ENCODE measurements around the gene TPO.
"Not testable (repeated sequence)": the region's sequence is repeated elsewhere in the genome, so short reads cannot be mapped to it uniquely, and the experiment has no call there.

TPO gene

GRCh38 chr2:1486670-1487069 is 73.4 kb downstream of the TPO start:
- no peak for DNase-seq (ENCODE audit: low read depth)

- DNase-seq (ENCODE audit: low read depth), result no peak
Observed at GRCh38 chr2:1487758-1488157, 74.5 kb downstream of the TPO start.

GRCh38 chr2:1488181-1488671 is 75.0 kb downstream of the TPO start:
- DNase-seq (ENCODE audit: low read depth), result no peak

GRCh38 chr2:1488851-1489250 is 75.6 kb downstream of the TPO start:
- DNase-seq (ENCODE audit: low read depth), result no peak

- DNase-seq (ENCODE audit: low read depth), result no peak
Observed at GRCh38 chr2:1489486-1489885, 76.2 kb downstream of the TPO start.

- not testable (repeated sequence) for DNase-seq (ENCODE audit: low read depth)
Observed at GRCh38 chr2:1490381-1490780, 77.1 kb downstream of the TPO start.

- no peak for DNase-seq (ENCODE audit: low read depth)
Observed at GRCh38 chr2:1491751-1492150, 78.5 kb downstream of the TPO start.

- not testable (repeated sequence) for DNase-seq (ENCODE audit: low read depth)
Observed at GRCh38 chr2:1492231-1492630, 79.0 kb downstream of the TPO start.

- no peak for DNase-seq (ENCODE audit: low read depth)
Observed at GRCh38 chr2:1492711-1493430, 79.6 kb downstream of the TPO start.

GRCh38 chr2:1493431-1494126 is 80.3 kb downstream of the TPO start:
- DNase-seq (ENCODE audit: low read depth), result no peak

GRCh38 chr2:1494257-1494656 is 81.0 kb downstream of the TPO start:
- DNase-seq (ENCODE audit: low read depth), result no peak

- DNase-seq (ENCODE audit: low read depth), result no peak
Observed at GRCh38 chr2:1494906-1495305, 81.6 kb downstream of the TPO start.

GRCh38 chr2:1495676-1496358 is 82.6 kb downstream of the TPO start:
- DNase-seq (ENCODE audit: low read depth), result no peak

- DNase-seq (ENCODE audit: low read depth), result no peak
Observed at GRCh38 chr2:1496359-1496821, 83.1 kb downstream of the TPO start.

- no peak for DNase-seq (ENCODE audit: low read depth)
Observed at GRCh38 chr2:1497122-1497611, 83.9 kb downstream of the TPO start.

- no peak for DNase-seq (ENCODE audit: low read depth)
Observed at GRCh38 chr2:1498176-1498575, 84.9 kb downstream of the TPO start.

- no peak for DNase-seq (ENCODE audit: low read depth)
Observed at GRCh38 chr2:1499033-1499795, 86.0 kb downstream of the TPO start.

GRCh38 chr2:1501038-1501851 is 88.0 kb downstream of the TPO start:
- DNase-seq (ENCODE audit: low read depth), result no peak

- no peak for DNase-seq (ENCODE audit: low read depth)
Observed at GRCh38 chr2:1501991-1502390, 88.7 kb downstream of the TPO start.

GRCh38 chr2:1502891-1503304 is 89.6 kb downstream of the TPO start:
- DNase-seq (ENCODE audit: low read depth), result no peak
